ENCODE results near the gene RAB40B.

The RAB40B gene

GRCh38 chr17:82668631-82669099, 29.8 kb downstream of the RAB40B start:
- H3K4me2 ChIP-seq (ENCODE audit: insufficient read depth, low read length, poor library complexity, severe bottlenecking): no peak overlapping the region
- peak overlapping the region; percentile 65 for H4K8ac ChIP-seq (ENCODE audit: low read depth, low read length)
- H3K23ac ChIP-seq (ENCODE audit: low read depth, low read length, poor library complexity): peak overlapping the region; percentile 44
- peak overlapping the region in 1 of 2 donors; percentile 41 for H3K4me3 ChIP-seq (ENCODE audit: low read length in 2 of 2)
- H2AK5ac ChIP-seq (ENCODE audit: low read depth, low read length): peak overlapping the region; percentile 74
- peak overlapping the region; percentile 98 for H3K14ac ChIP-seq (ENCODE audit: low read length)
- peak overlapping the region; percentile 35 for H2AFZ ChIP-seq (ENCODE audit: low read length)
- no peak overlapping the region for H3K27ac ChIP-seq (replicated peaks; ENCODE audit: low read length)
- no peak overlapping the region for H2BK120ac ChIP-seq (ENCODE audit: low read depth, low read length)
- DNase-seq (ENCODE audit: low spot score): peak; percentile 31
- peaks cover 8 to 9% of the 10 kb centered on the region in 2 donors for H3K4me1 ChIP-seq (ENCODE audit: control insufficient read depth in 2 of 2, insufficient read depth in 1 of 2, low read depth in 1 of 2, low read length in 2 of 2)
- peak overlapping the region; percentile 91 for H3K18ac ChIP-seq (ENCODE audit: low read length)
- whole genome bisulfite sequencing, 2 donors (ENCODE audit: extremely low coverage in 2 of 2, insufficient read length in 2 of 2, insufficient replicate concordance in 1 of 2): no CpG with 5 or more reads among the region's 20 CpGs
- H3K27me3 ChIP-seq (ENCODE audit: control insufficient read depth in 3 of 3, insufficient read depth in 3 of 3, low read depth in 1 of 3, low read length in 3 of 3): no peaks in the 10 kb centered on the region
- no peaks in the 10 kb centered on the region for H3K9me3 ChIP-seq (replicated peaks in 1 of 2; ENCODE audit: control insufficient read depth in 2 of 2, insufficient read depth in 1 of 2, low read depth in 1 of 2, low read length in 2 of 2)
- peak overlapping the region; percentile 26 for H2BK15ac ChIP-seq (ENCODE audit: low read length)
- H3K9ac ChIP-seq (ENCODE audit: low read depth, low read length, poor library complexity): peak overlapping the region; percentile 70
- no peaks in the 10 kb centered on the region for H3K36me3 ChIP-seq (replicated peaks in 1 of 2; ENCODE audit: control insufficient read depth in 2 of 2, insufficient read depth in 2 of 2, low read length in 2 of 2)
- H3K4ac ChIP-seq (ENCODE audit: low read length): no peak overlapping the region
- peak overlapping the region; percentile 90 for H2BK12ac ChIP-seq (ENCODE audit: low read length)
- H3K79me1 ChIP-seq (ENCODE audit: low read depth, low read length): peaks cover 2% of the 10 kb centered on the region
- no peak overlapping the region for H4K91ac ChIP-seq (ENCODE audit: low read depth, low read length, poor library complexity)
- no peak overlapping the region for H2BK5ac ChIP-seq (ENCODE audit: low read length)

GRCh38 chr17:82668024-82668630, 30.4 kb downstream of the RAB40B start:
- no peak for DNase-seq (ENCODE audit: low spot score)
- peak overlapping the region; percentile 35 for H2AFZ ChIP-seq (ENCODE audit: low read length)
- H3K27me3 ChIP-seq (ENCODE audit: control insufficient read depth in 3 of 3, insufficient read depth in 3 of 3, low read depth in 1 of 3, low read length in 3 of 3): no peaks in the 10 kb centered on the region
- H3K14ac ChIP-seq (ENCODE audit: low read length): peak overlapping the region; percentile 98
- H3K36me3 ChIP-seq (replicated peaks in 1 of 2; ENCODE audit: control insufficient read depth in 2 of 2, insufficient read depth in 2 of 2, low read length in 2 of 2): no peaks in the 10 kb centered on the region
- H4K8ac ChIP-seq (ENCODE audit: low read depth, low read length): peak overlapping the region; percentile 65
- H3K18ac ChIP-seq (ENCODE audit: low read length): peak overlapping the region; percentile 91
- H2BK12ac ChIP-seq (ENCODE audit: low read length): peak overlapping the region; percentile 90
- no peak overlapping the region for H3K27ac ChIP-seq (replicated peaks; ENCODE audit: low read length)
- H2AK5ac ChIP-seq (ENCODE audit: low read depth, low read length): peak overlapping the region; percentile 74
- H2BK15ac ChIP-seq (ENCODE audit: low read length): peak overlapping the region; percentile 26
- peak overlapping the region; percentile 44 for H3K23ac ChIP-seq (ENCODE audit: low read depth, low read length, poor library complexity)
- H3K4me2 ChIP-seq (ENCODE audit: insufficient read depth, low read length, poor library complexity, severe bottlenecking): no peak overlapping the region
- peak overlapping the region; percentile 70 for H3K9ac ChIP-seq (ENCODE audit: low read depth, low read length, poor library complexity)
- peaks cover 8 to 9% of the 10 kb centered on the region in 2 donors for H3K4me1 ChIP-seq (ENCODE audit: control insufficient read depth in 2 of 2, insufficient read depth in 1 of 2, low read depth in 1 of 2, low read length in 2 of 2)
- no peak overlapping the region for H3K4ac ChIP-seq (ENCODE audit: low read length)
- no peak overlapping the region for H3K4me3 ChIP-seq (ENCODE audit: low read length in 2 of 2)
- no peaks in the 10 kb centered on the region for H3K9me3 ChIP-seq (replicated peaks in 1 of 2; ENCODE audit: control insufficient read depth in 2 of 2, insufficient read depth in 1 of 2, low read depth in 1 of 2, low read length in 2 of 2)
- H4K91ac ChIP-seq (ENCODE audit: low read depth, low read length, poor library complexity): no peak overlapping the region
- H3K79me1 ChIP-seq (ENCODE audit: low read depth, low read length): peaks cover 2% of the 10 kb centered on the region
- H2BK120ac ChIP-seq (ENCODE audit: low read depth, low read length): no peak overlapping the region
- no peak overlapping the region for H2BK5ac ChIP-seq (ENCODE audit: low read length)
- no CpG with 5 or more reads among the region's 16 CpGs for whole genome bisulfite sequencing, 2 donors (ENCODE audit: extremely low coverage in 2 of 2, insufficient read length in 2 of 2, insufficient replicate concordance in 1 of 2)

- no peaks in the 10 kb centered on the region for H3K27me3 ChIP-seq (ENCODE audit: control insufficient read depth in 3 of 3, insufficient read depth in 3 of 3, low read depth in 1 of 3, low read length in 3 of 3)
- no peak overlapping the region for H2AFZ ChIP-seq (ENCODE audit: low read length)
- peaks cover 2% of the 10 kb centered on the region for H3K79me1 ChIP-seq (ENCODE audit: low read depth, low read length)
- no peak overlapping the region for H3K9ac ChIP-seq (ENCODE audit: low read depth, low read length, poor library complexity)
- DNase-seq (ENCODE audit: low spot score): no peak
- no peak overlapping the region for H4K91ac ChIP-seq (ENCODE audit: low read depth, low read length, poor library complexity)
- H3K4me2 ChIP-seq (ENCODE audit: insufficient read depth, low read length, poor library complexity, severe bottlenecking): no peak overlapping the region
- H2BK5ac ChIP-seq (ENCODE audit: low read length): peak overlapping the region; percentile 53
- no peak overlapping the region for H4K8ac ChIP-seq (ENCODE audit: low read depth, low read length)
- peaks cover 8 to 9% of the 10 kb centered on the region in 2 donors for H3K4me1 ChIP-seq (ENCODE audit: control insufficient read depth in 2 of 2, insufficient read depth in 1 of 2, low read depth in 1 of 2, low read length in 2 of 2)
- no peak overlapping the region for H2BK120ac ChIP-seq (ENCODE audit: low read depth, low read length)
- H3K27ac ChIP-seq (replicated peaks; ENCODE audit: low read length): no peak overlapping the region
- no peaks in the 10 kb centered on the region for H3K9me3 ChIP-seq (replicated peaks in 1 of 2; ENCODE audit: control insufficient read depth in 2 of 2, insufficient read depth in 1 of 2, low read depth in 1 of 2, low read length in 2 of 2)
- H3K23ac ChIP-seq (ENCODE audit: low read depth, low read length, poor library complexity): no peak overlapping the region
- peak overlapping the region; percentile 68 for H2AK5ac ChIP-seq (ENCODE audit: low read depth, low read length)
- no peak overlapping the region for H3K4me3 ChIP-seq (ENCODE audit: low read length in 2 of 2)
- no peak overlapping the region for H3K18ac ChIP-seq (ENCODE audit: low read length)
- H3K14ac ChIP-seq (ENCODE audit: low read length): peak overlapping the region; percentile 82
- no peaks in the 10 kb centered on the region for H3K36me3 ChIP-seq (replicated peaks in 1 of 2; ENCODE audit: control insufficient read depth in 2 of 2, insufficient read depth in 2 of 2, low read length in 2 of 2)
- no peak overlapping the region for H2BK12ac ChIP-seq (ENCODE audit: low read length)
- WGBS, 2 donors (ENCODE audit: extremely low coverage in 2 of 2, insufficient read length in 2 of 2, insufficient replicate concordance in 1 of 2): no CpG with 5 or more reads among the region's 15 CpGs
- H3K4ac ChIP-seq (ENCODE audit: low read length): no peak overlapping the region
- H2BK15ac ChIP-seq (ENCODE audit: low read length): no peak overlapping the region
Observed at GRCh38 chr17:82667668-82668000, 30.9 kb downstream of the RAB40B start.

- Histone ChIP-seq H2BK15ac (ENCODE audit: low read length) (peak overlapping the region; percentile 37), H2BK12ac (ENCODE audit: low read length) (peak overlapping the region; percentile 41)
- WGBS, 2 donors (ENCODE audit: extremely low coverage in 2 of 2, insufficient read length in 2 of 2, insufficient replicate concordance in 1 of 2): no CpG with 5 or more reads among the region's 28 CpGs
Observed at GRCh38 chr17:82666931-82667667, 31.4 kb downstream of the RAB40B start.

More at GRCh38 chr17:82666931-82667667, 31.4 kb downstream of the RAB40B start:
- H3K23ac ChIP-seq (ENCODE audit: low read depth, low read length, poor library complexity): no peak overlapping the region
- peaks cover 8 to 9% of the 10 kb centered on the region in 2 donors for H3K4me1 ChIP-seq (ENCODE audit: control insufficient read depth in 2 of 2, insufficient read depth in 1 of 2, low read depth in 1 of 2, low read length in 2 of 2)
- H3K36me3 ChIP-seq (replicated peaks in 1 of 2; ENCODE audit: control insufficient read depth in 2 of 2, insufficient read depth in 2 of 2, low read length in 2 of 2): no peaks in the 10 kb centered on the region
- no peak for DNase-seq (ENCODE audit: low spot score)
- H3K4ac ChIP-seq (ENCODE audit: low read length): no peak overlapping the region
- no peak overlapping the region for H3K27ac ChIP-seq (replicated peaks; ENCODE audit: low read length)
- H2AFZ ChIP-seq (ENCODE audit: low read length): no peak overlapping the region
- H3K18ac ChIP-seq (ENCODE audit: low read length): no peak overlapping the region
- H4K91ac ChIP-seq (ENCODE audit: low read depth, low read length, poor library complexity): no peak overlapping the region
- H3K14ac ChIP-seq (ENCODE audit: low read length): no peak overlapping the region
- H2BK5ac ChIP-seq (ENCODE audit: low read length): peak overlapping the region; percentile 53
- H3K9ac ChIP-seq (ENCODE audit: low read depth, low read length, poor library complexity): peak overlapping the region; percentile 60
- H3K9me3 ChIP-seq (replicated peaks in 1 of 2; ENCODE audit: control insufficient read depth in 2 of 2, insufficient read depth in 1 of 2, low read depth in 1 of 2, low read length in 2 of 2): no peaks in the 10 kb centered on the region
- H3K79me1 ChIP-seq (ENCODE audit: low read depth, low read length): peaks cover 2% of the 10 kb centered on the region
- no peaks in the 10 kb centered on the region for H3K27me3 ChIP-seq (ENCODE audit: control insufficient read depth in 3 of 3, insufficient read depth in 3 of 3, low read depth in 1 of 3, low read length in 3 of 3)
- peak overlapping the region; percentile 68 for H2AK5ac ChIP-seq (ENCODE audit: low read depth, low read length)
- no peak overlapping the region for H3K4me2 ChIP-seq (ENCODE audit: insufficient read depth, low read length, poor library complexity, severe bottlenecking)
- no peak overlapping the region for H3K4me3 ChIP-seq (ENCODE audit: low read length in 2 of 2)
- H4K8ac ChIP-seq (ENCODE audit: low read depth, low read length): no peak overlapping the region
- H2BK120ac ChIP-seq (ENCODE audit: low read depth, low read length): no peak overlapping the region

Data from neuronal stem cell (in vitro differentiated cells).